ENCODE measurements around the gene RBBP8NL.
A peak's percentile ranks its signal among the peaks of the same experiment; 100 is the strongest.

The RBBP8NL gene

DNA sequence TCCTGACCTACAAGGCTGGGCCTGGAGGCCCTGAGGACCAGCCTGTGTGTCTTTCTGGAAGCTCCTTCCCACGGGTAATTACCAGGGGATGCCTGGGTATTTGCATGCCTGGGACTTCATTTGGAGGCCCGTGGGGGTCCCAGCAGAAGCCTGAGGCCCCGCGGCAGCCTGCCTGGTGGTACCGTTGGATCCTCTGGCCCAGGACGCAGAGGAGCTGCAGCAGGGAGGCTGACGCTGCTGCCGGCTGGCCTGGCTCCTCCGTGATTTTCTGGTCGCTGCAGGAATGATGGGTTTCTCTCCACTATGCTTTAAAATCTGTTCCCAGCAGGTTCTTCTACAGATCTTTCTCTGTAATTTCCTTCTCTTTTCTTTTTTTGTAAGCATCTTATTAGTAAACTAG lies 26.8 kb downstream of the RBBP8NL start:
- no peak overlapping the region for H3K4me3 ChIP-seq (ENCODE audit: low read length)
- no peak for DNase-seq (ENCODE audit: low read depth)
- TF ChIP-seq, protein P1, sequence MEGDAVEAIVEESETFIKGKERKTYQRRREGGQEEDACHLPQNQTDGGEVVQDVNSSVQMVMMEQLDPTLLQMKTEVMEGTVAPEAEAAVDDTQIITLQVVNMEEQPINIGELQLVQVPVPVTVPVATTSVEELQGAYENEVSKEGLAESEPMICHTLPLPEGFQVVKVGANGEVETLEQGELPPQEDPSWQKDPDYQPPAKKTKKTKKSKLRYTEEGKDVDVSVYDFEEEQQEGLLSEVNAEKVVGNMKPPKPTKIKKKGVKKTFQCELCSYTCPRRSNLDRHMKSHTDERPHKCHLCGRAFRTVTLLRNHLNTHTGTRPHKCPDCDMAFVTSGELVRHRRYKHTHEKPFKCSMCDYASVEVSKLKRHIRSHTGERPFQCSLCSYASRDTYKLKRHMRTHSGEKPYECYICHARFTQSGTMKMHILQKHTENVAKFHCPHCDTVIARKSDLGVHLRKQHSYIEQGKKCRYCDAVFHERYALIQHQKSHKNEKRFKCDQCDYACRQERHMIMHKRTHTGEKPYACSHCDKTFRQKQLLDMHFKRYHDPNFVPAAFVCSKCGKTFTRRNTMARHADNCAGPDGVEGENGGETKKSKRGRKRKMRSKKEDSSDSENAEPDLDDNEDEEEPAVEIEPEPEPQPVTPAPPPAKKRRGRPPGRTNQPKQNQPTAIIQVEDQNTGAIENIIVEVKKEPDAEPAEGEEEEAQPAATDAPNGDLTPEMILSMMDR (conservative IDR thresholded peaks at IDR 0.05; ENCODE audit: low read depth, low read length): no peak

DNA sequence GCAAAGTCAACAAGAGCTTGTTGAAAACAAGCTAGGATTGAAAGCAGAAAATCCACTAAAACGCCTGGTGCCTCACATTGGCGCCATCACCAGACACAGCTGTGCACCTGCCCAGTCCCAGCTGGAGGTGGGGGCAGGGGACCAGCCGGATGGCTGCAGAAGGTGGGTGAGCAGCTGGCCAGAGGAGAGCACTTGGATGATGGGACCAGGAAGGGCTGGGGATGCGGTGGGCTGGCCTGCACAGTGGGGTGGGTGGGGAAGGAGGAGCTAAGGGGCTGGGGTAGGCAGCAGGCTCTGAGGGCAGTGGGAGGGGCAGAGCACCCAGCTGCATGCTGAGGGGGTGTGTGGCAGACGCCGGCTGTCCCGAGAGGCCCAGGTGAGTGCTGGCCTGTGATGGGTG lies 27.3 kb downstream of the RBBP8NL start:
- no peak overlapping the region for H3K4me3 ChIP-seq (ENCODE audit: low read length)
- TF ChIP-seq, protein P1 (conservative IDR thresholded peaks at IDR 0.05; ENCODE audit: low read depth, low read length): no peak
- DNase-seq (ENCODE audit: low read depth): no peak

DNA sequence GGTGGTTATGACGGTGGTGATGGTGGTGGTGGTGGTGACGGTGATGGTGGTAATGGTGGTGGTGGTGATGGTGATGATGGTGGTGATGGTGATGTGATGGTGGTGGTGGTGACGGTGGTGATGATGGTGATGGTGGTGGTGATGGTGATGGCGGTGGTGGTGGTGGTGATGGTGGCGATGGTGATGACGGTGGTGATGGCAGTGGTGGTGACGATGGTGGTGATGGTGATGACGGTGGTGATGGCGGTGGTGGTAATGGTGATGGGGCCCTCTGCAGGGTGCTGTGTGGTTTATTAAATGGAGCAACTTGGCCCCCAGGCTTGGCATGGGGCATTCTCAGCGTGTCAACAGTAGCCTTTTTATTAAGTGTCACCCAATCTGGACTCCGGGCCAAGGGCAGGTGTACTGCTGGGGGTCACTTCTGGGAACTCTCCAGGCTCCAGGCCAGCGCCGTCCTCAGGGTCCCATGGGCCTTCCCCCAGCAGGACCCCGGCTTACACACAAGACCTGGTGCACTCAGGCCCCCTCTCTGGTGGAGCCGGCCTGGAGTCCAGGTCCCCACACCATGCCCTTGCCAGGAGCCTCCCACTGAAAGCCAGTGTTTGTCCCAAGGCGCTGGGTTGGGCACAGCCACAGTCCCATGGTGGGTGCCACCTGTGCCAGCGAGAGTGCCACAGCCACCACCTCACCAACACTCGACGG lies 29.1 kb downstream of the RBBP8NL start:
- H3K4me3 ChIP-seq (ENCODE audit: low read length): no peak overlapping the region
- TF ChIP-seq, protein P1 (conservative IDR thresholded peaks at IDR 0.05; ENCODE audit: low read depth, low read length): no peak
- no peak for DNase-seq (ENCODE audit: low read depth)

DNA sequence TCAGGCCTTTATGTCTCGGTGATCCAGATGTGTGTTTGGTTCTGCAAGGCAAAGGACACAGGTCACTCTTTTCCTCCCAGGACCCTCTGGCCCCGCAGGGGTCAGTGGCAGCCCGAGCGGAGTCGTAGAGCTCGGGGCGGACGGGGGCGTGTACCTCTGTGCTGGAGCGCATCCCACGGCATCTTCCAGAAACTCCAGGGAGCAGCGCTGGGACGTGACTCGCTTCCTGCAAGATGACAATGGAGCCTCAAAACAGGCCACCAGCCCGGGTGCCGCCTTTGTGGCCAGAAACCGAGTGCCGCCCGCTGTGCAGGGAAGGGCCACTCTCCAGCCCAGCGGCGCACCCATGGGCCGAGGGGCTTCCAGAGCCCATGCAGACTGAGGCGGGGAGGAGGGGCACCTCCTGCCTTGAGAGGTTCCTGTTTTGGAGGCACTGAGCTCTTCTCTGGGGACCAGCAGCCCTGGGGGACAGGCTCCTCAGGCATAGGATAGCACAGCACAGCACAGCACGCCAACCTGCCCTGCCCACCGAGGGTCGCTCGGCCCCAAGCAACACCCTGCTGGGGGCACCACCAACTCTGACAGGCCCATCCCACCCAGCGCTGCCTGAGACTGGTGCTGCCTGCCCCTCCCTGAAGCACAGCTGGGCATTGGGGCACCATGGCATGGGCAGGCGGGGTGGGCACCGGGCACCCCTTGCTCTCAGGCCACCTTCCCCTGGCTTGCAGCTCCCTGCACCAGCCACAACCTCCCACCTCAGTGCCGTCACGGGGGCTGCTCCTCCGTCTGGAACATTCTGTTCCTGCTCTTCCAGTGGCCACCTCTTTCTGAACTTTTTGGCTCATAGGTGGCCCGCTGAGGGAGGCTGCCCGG lies 30.7 kb downstream of the RBBP8NL start:
- DNase-seq (ENCODE audit: low read depth): no peak
- TF ChIP-seq, protein P1 (conservative IDR thresholded peaks at IDR 0.05; ENCODE audit: low read depth, low read length): no peak
- H3K4me3 ChIP-seq (ENCODE audit: low read length): no peak overlapping the region

DNA sequence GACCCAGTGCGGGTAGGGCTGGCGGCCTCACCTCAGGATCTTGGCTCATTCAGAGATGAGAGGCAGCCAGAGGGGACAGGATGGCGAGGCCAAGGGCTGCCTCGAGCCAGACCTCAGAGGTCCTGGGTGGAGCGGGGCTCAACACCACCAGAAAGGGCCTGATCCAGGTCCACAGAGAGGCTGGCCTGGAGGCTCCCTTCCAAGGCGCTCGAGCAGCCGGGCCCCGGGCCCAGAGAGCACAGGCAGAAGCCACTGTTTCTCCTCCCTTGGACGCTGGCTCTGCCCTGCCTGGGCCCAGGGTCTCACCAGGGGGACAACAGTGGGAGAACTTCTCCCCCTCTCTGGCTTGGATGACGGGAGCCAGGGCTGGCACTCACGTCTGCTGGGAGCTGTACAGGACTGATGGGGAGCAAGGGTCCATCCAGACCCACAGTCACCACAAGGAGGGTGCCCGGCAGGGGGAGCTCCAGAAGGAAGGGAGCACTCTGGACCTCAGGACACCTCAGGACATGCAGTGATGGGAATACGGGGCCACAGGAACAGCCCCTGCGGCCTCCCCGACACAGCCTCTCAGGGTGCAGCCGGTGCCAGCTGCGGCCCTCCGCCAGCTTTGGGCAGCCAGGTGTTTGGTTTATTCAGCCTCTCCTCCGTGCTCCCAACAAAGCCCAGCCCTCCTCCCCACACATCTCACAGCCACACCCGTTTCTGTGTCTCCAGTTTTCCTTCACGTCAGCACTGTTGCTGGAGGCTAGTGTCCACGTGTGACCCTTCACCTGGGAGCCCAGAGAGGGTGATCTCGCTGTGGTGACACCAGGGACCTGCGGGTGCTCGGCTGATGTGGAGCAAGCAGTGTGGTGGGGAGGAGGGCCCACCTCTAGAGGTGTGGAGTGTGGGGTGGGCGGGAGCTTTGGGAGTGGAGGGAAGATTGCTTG lies 31.8 kb downstream of the RBBP8NL start:
- no peak overlapping the region for H3K4me3 ChIP-seq (ENCODE audit: low read length)
- TF ChIP-seq, protein P1 (conservative IDR thresholded peaks at IDR 0.05; ENCODE audit: low read depth, low read length): peak; percentile 18
- DNase-seq (ENCODE audit: low read depth): no peak

DNA sequence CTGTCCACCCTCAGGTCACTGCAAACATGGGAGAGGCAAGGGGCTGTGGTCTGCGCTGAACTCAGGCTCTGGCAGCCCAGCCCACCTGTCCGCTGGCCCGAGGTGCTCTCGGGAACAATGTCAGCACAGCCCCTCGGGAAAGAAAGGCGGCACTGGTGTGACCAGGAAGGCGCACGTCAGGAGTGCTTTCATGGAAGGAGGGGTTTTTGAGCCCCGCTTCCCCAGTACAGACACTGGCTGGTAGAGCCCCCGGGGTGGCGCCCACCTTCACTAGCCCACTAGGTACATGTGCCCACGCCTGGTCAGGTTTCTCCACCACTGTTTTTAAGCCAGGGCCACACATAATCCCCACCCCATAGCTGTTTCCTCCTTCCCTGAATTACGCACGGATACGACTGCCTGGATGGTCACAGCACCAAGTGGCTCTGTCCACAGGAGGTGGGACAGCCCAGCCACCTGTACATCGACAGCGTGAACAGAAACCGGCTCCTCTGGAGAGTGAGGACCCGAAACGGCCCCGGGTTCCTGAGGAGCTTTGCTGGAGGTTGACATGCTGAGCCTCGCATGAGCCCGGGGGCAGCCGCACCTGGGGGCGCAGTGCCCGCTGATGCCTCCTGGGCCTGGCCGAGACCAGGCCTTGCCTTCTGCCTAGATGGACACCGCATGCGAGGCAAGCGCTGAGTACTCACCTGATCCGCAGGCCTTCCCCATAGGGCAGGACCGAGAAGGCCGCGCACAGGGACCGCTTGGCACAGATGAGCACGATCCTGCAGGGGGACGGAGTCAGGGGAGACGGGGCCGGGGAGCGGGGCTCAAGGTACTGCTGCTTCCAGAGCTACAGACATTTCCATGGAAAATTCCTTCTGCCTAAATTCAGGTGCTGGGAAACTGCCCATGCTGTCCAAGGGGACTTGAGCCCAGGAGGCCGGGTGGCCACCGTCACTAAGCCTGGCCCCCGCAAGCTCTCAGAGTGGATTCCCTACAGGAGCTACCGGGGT lies 32.8 kb downstream of the RBBP8NL start:
- no peak overlapping the region for H3K4me3 ChIP-seq (ENCODE audit: low read length)
- no peak for DNase-seq (ENCODE audit: low read depth)
- TF ChIP-seq, protein P1 (conservative IDR thresholded peaks at IDR 0.05; ENCODE audit: low read depth, low read length): no peak

All from retinal pigment epithelial cell (primary cell).